GM21528 (cell line): ENCODE measurements around the gene MALRD1.

Experiments
- ATAC-seq: cut with Tn5 transposase; IDR thresholded peaks from one replicate; pipeline ENCODE4 v1.9.1; 2021; ENCODE audit warnings: mild to moderate bottlenecking, moderate library complexity; ENCODE audit not compliant: unreplicated experiment, low FRiP score

The MALRD1 gene

GRCh38 chr10:19561181-19561580 is 512.6 kb downstream of the MALRD1 start:
- no peak for ATAC-seq

DNA sequence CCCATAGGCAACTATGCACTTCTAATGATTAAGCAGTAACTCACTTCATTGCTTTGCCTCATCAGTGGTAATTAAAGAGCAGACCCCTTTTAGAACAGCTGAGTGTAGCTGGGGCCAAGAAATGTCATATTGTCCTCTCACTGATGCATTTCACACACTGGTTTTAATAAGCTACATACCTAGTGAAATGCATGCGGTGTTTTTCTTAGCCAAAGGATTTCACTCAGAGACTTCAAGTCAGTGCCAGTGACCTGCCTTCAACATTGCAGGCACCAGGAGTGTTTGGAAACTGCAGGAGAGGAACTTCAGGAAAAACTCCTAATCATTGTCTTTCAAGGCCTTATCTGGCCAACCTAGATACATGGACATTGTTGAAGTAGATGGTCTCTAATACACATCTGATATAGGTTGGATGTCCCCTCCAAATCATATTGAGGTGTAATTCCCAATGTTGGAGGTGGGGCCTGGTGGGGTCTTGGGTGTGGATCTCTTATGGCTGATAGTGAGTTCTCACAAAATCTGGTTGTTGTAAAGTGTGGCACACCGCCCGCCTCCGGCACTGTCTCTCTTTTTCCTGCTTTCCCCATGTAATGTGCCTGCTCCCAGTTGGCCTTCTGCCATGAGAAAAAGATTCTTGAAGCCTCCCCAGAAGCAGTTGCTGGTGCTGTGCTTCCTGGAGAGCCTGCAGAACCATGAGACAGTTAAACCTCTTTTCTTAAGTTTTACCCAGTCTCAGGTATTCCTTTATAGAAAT is 515.0 kb downstream of the MALRD1 start:
- no peak for ATAC-seq

DNA sequence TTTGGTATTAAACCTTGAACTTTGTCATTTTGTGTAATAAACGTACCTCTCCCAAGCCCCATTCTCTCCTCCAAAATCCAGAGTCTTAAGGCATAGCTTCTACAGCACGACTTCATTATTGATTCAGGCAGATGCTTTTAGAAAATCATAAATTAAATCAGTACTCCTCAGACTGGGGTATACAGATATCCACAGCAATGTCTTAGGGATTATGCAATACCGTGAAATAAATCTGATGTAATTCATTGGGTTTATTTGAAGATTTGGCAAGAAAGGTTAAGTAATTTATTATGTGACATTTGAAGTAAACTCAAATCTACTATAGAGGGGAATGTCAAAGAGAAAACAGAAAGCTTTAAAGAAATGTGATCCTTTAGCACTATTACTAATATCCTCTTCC is 521.5 kb downstream of the MALRD1 start:
- ATAC-seq: no peak

GRCh38 chr10:19570991-19571390 is 522.4 kb downstream of the MALRD1 start:
- ATAC-seq: no peak

- no peak for ATAC-seq
Measured at GRCh38 chr10:19572056-19572455, 523.5 kb downstream of the MALRD1 start.

- no peak for ATAC-seq
Measured at GRCh38 chr10:19576576-19576975, 528.0 kb downstream of the MALRD1 start.

DNA sequence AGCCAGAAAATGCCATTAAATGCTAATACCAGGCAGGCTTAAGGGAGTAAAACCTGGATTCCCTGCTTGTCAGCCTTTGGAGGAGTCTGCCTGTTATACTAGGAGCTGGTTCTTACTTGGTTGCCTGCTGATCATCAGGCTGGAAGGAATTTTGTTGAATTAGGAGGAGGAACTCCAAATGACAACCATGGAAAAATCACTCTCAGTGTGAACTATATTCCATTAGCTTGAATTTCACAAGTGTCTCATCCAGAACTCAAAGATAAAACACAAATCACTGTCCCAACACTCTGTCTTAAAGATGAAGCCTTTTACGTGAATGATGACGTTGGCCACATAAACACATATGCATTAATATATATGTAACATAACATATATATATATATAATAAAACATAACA is 528.8 kb downstream of the MALRD1 start:
- ATAC-seq: no peak

DNA sequence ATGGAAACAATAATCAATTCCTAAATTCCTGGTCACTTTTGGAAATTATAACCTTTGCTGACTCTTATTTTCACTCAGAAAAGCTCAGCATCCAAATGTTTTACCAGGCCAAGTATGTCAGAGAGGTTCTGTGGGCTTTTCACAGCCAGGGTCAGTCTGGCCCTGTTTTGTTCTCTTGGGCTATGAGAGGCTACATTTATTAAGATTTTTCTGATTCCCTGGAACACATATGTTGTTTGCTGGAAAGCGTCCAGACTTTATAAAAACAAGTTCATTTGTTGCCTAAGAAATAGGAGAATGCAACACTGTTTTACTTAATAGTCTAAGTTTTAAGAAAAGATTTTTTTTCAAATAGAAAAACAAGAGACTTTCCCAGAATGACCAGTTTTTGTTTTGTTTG is 529.2 kb downstream of the MALRD1 start:
- no peak for ATAC-seq

GRCh38 chr10:19578571-19578970 is 530.0 kb downstream of the MALRD1 start:
- no peak for ATAC-seq

GRCh38 chr10:19579761-19580545 is 531.4 kb downstream of the MALRD1 start:
- ATAC-seq: no peak

DNA sequence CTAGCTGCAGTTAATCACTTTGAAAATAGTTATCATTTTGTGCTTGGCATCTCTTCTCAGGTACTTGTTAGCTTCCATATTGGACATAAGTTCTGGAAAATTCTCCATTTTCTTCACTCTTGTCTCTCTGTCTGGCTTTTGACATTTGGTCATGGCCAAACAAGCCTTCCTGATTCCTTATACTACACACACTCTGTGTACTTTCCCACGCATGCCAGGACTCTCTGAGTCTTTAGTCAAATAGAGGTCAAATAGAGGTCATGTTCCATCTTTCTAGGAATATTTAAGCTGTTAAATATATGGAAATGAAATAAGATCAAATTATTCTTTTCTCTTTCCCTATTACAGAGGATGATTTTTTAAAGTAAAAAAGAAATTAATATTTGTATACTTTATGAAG is 532.1 kb downstream of the MALRD1 start:
- no peak for ATAC-seq

DNA sequence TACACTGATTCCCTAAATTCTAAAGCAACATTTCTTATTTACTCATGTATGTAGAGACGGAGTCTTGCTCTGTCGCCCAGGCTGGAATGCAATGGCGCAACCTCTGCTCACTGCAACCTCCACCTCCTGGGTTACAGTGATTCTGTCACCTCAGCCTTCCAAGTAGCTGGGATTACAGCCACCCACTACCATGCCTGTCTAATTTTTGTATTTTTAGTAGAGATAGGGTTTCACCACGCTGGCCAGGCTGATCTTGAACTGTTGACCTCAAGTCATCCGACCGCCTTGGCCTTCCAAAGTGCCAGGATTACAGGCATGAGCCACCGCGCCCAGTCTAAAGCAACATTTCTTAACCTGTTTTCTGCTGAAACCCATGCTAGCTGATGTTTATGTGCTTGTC is 540.0 kb downstream of the MALRD1 start:
- no peak for ATAC-seq

DNA sequence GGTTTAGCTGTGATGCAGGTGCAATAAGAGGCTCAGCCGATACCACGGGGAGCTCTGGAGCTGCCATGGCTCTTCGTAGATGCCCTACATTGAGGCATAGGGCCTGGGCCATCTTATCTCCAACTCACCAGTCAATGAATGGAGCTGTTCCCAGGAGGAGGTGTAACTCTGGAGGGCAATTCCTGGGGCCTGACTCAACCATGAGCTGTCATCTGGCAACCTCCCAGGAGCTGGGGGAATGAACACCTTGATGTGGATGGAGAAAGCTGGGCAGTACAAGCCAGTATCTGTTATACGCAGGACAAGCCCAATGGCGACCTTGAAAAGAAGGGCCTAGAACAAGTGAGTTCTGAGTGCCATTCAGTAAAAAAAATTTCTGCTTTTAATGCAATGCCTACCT is 543.7 kb downstream of the MALRD1 start:
- ATAC-seq: no peak

DNA sequence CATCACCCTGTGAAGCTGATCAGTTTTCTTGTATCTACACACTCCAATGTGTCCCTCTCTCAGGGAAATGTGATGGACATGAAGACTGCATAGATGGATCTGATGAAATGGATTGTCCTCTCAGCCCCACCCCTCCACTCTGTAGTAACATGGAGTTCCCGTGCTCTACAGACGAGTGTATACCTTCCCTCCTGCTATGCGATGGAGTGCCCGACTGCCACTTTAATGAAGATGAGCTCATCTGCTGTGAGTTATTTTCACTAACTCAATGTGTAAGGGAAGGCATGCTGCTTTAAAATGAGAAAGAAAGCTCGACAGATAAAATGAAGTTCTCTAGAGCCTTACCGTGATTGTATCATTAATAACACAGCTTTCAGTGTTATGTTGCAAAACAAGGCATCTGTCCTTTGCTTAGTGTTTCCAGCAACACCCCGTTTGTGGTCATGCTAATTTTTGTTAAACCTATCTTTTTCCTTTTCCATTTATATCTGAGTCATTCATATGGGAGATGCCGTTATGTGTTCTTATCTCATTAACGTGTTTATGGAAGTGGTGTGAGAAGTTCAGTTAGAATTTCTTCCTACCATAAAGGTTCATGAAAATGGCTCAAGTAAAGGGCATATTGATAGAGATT is 546.7 kb downstream of the MALRD1 start:
- no peak for ATAC-seq

DNA sequence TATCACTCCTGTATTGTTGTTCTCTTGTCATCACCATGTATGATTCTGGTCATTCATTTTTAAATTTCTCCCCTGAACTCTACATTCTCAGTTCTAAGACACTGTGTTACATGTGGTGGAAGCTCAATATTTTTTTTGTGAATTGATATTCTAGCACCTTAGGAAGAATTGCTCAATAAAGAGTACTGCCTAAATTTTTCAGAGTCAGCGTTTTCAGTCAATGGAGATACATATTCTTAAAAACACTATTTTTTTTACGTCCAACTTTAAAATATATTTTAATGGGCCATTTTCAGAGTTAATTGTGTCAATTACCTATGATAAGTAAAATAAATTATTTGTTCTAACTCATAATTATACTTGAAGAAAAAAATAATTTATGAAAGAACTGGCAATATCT is 557.2 kb downstream of the MALRD1 start:
- ATAC-seq: no peak

GRCh38 chr10:19606968-19607367 is 558.4 kb downstream of the MALRD1 start:
- ATAC-seq: no peak

- ATAC-seq: no peak
Measured at GRCh38 chr10:19611775-19612174, 563.2 kb downstream of the MALRD1 start.

- ATAC-seq: no peak
Measured at GRCh38 chr10:19616966-19617365, 568.4 kb downstream of the MALRD1 start.

DNA sequence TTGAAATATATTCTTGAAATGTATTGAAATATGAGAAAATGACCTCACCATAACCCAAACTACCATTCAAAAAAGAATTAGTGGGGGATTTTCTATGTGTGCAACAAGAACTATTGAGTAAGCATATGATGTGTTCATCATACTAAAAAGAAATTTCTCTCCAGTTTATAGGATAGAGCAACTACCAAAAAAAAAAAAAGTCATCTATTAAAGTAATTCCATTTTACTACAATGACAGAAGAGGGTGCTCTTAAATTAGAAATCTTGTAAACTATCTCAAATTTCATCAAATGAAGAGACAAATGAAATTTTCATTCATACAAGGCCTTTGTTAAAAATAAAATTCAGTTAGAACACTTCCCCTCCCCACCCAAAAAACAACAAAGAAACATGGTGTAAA is 572.2 kb downstream of the MALRD1 start:
- ATAC-seq: no peak

DNA sequence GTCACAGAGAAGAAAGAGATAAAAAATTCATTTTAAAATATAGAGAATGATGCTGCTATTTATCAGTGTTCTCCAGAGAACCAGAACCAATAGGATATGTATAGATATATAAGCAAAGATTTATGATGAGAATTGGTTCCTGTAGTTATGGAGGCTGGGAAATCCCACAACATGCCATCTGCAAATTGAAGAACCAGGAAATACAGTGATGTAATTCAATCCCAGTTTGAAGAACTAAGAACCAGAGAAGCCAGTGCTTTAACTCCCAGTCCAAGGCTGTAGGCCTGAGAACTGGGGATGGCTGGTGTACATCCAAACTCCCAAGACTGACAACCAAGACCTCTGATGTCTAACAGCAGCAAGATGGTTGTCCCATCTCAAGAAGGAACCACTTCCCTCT is 574.7 kb downstream of the MALRD1 start:
- no peak for ATAC-seq

DNA sequence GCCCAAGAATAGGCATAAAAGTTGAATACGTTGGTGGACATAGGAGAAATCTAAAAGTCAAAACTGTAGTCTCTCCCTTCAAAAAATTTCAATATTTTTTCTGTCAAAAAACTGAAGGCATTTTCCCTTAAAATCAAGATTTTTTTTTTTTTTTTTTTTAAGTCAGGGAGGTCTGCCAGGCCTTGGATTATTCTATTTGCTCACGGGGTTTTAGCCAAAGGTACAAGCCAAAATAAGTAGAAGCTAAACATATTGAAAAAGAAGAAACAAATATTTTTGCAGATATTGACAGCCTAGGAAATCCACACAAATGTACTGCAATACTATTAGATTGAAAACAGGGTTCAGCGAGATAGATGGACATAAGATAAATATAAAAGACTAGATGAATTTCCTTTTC is 577.6 kb downstream of the MALRD1 start:
- no peak for ATAC-seq
